B cell (primary cell): ENCODE data around the gene IL31. TPM values are rescaled to one million over a fixed set of nuclear protein-coding genes. Genes with fewer than 3 reads are reported as not detected.
"Not testable (repeated sequence)": the region's sequence is repeated elsewhere in the genome, so short reads cannot be mapped to it uniquely, and the experiment has no call there.

ENCODE experiments used
- ATAC-seq: fragments of 200-7000 bp; cut with Tn5 transposase; one replicate; pipeline ENCODE4 v1.10.0; 2021; ENCODE audit warnings: low read depth, mild to moderate bottlenecking, moderate number of reproducible peaks, moderate library complexity
- CTCF ChIA-PET: fragments of 350-600 bp; sonication (Branson Sonifier 250); formaldehyde crosslinking; loops from one replicate; lab custom pipeline; 2021; ENCODE audit warnings: antibody characterized with exemption, inconsistent platforms; lab: Charles Lee
- POLR2A ChIA-PET: fragments of 350-600 bp; sonication (Branson Sonifier 250); formaldehyde crosslinking; loops from one replicate; lab custom pipeline; 2021; ENCODE audit warnings: antibody characterized with exemption; lab: Charles Lee
- DNase-seq: peaks from one replicate; pipeline ENCODE4 v3.0.0; 2013
- H2AFZ ChIP-seq: 2 replicates; pipeline ENCODE4 v1.6.1; 2012; ENCODE audit warnings: mild to moderate bottlenecking, low read depth, low read length; ENCODE audit not compliant: insufficient read depth, poor library complexity, severe bottlenecking
- H3K27ac ChIP-seq, 2 donors: 1 replicate in 1 of 2; 2 replicates in 1 of 2; pipeline ENCODE4 v1.5.1; 2012 to 2013; ENCODE audit warnings: low read length in 2 of 2, mild to moderate bottlenecking in 2 of 2, moderate library complexity in 1 of 2
- H3K27me3 ChIP-seq, 4 experiments: fragments of 200-600 bp in 1 of 4; sonication (generic) in 1 of 4; replicated peaks in 1 of 4; 1 replicate in 2 of 4; 2 replicates in 2 of 4; pipeline versions ENCODE4 v1.6.1 to v1.7.0; 2013 to 2016; ENCODE audit warnings: low read length in 3 of 4, mild to moderate bottlenecking in 2 of 4, mixed read lengths in 1 of 4, moderate library complexity in 1 of 4; ENCODE audit not compliant: insufficient read depth in 4 of 4, control insufficient read depth in 3 of 4; ENCODE audit errors: control extremely low read depth in 1 of 4
- H3K36me3 ChIP-seq, 2 experiments: replicated peaks in 1 of 2; 1 replicate in 1 of 2; 2 replicates in 1 of 2; pipeline versions ENCODE4 v1.6.1 to v1.7.1; 2013; ENCODE audit warnings: low read length in 1 of 2; ENCODE audit not compliant: insufficient read depth in 2 of 2, control insufficient read depth in 1 of 2; ENCODE audit errors: control extremely low read depth in 1 of 2, extremely low read depth in 1 of 2
- H3K4me1 ChIP-seq, 2 donors: fragments of 200-600 bp in 1 of 2; sonication (generic) in 1 of 2; 1 replicate in 1 of 2; 2 replicates in 1 of 2; pipeline versions ENCODE4 v1.5.1 to v1.6.1; 2013 to 2017; ENCODE audit warnings: low read length in 2 of 2; ENCODE audit not compliant: control insufficient read depth in 2 of 2, insufficient read depth in 2 of 2
- H3K4me2 ChIP-seq: replicated peaks from 2 replicates; pipeline ENCODE3; 2012; ENCODE audit warnings: mild to moderate bottlenecking, low read depth, low read length; ENCODE audit not compliant: poor library complexity, severe bottlenecking
- H3K4me3 ChIP-seq, 5 experiments: fragments of 200-600 bp in 1 of 5; sonication (generic) in 1 of 5; 1 replicate in 3 of 5; 2 replicates in 2 of 5; pipeline versions ENCODE4 v1.5.1 to v1.7.0; 2011 to 2016; ENCODE audit warnings: low read length in 4 of 5, mild to moderate bottlenecking in 4 of 5, low read depth in 2 of 5, control low read depth in 1 of 5, moderate library complexity in 1 of 5; ENCODE audit not compliant: insufficient read depth in 1 of 5; ENCODE audit errors: control extremely low read depth in 1 of 5, extremely low read depth in 1 of 5
- H3K79me2 ChIP-seq: fragments of 200-600 bp; sonication (generic); one replicate; pipeline ENCODE4 v1.6.0; 2016; ENCODE audit warnings: low read length; ENCODE audit not compliant: control insufficient read depth, insufficient read depth
- H3K9ac ChIP-seq: fragments of 200-600 bp; sonication (generic); 2 replicates; pipeline ENCODE4 v1.6.1; 2017; ENCODE audit warnings: mild to moderate bottlenecking, low read length, moderate library complexity
- H3K9me3 ChIP-seq, 3 donors: one replicate each; pipeline versions ENCODE4 v1.6.1 to v1.7.1; 2013; ENCODE audit warnings: low read length in 2 of 3; ENCODE audit not compliant: control insufficient read depth in 2 of 3, insufficient read depth in 1 of 3; ENCODE audit errors: control extremely low read depth in 1 of 3
- H4K20me1 ChIP-seq: 2 replicates; pipeline ENCODE4 v1.6.0; 2012; ENCODE audit warnings: mild to moderate bottlenecking, low read length; ENCODE audit not compliant: insufficient read depth, control insufficient read depth, poor library complexity, severe bottlenecking
- H3K27ac Mint-ChIP-seq: one replicate; pipeline ENCODE4 v1.8.0; 2021; ENCODE audit warnings: mixed read lengths
- H3K27me3 Mint-ChIP-seq: one replicate; pipeline ENCODE4 v1.8.0; 2021; ENCODE audit warnings: mixed read lengths
- H3K4me1 Mint-ChIP-seq: one replicate; pipeline ENCODE4 v1.8.0; 2021; ENCODE audit warnings: mixed read lengths
- H3K4me3 Mint-ChIP-seq: one replicate; pipeline ENCODE4 v1.8.0; 2021; ENCODE audit warnings: mixed read lengths
- H3K9me3 Mint-ChIP-seq: one replicate; pipeline ENCODE4 v1.8.0; 2022; ENCODE audit warnings: mixed read lengths; ENCODE audit not compliant: insufficient read depth
- CTCF ChIP-seq: fragments of 200-600 bp; IDR thresholded peaks from one replicate; pipeline ENCODE4 v1.8.0; 2022; ENCODE audit warnings: antibody characterized with exemption, mild to moderate bottlenecking
- EZH2 ChIP-seq: IDR thresholded peaks from 2 replicates; pipeline ENCODE4 v1.6.1; 2012; ENCODE audit warnings: borderline replicate concordance, low read depth, mild to moderate bottlenecking, moderate library complexity, low read length; ENCODE audit not compliant: insufficient read depth, poor library complexity, severe bottlenecking
- WGBS: methylation state at CpG from one replicate; pipeline ENCODE4 v1.1.5; 2013; ENCODE audit warnings: missing lambda C conversion rate; ENCODE audit not compliant: insufficient coverage; 5-methylcytosine and 5-hydroxymethylcytosine counted together
- intact Hi-C: fragments of 100-400 bp; cut with micrococcal nuclease; formaldehyde crosslinking; loops from one replicate; pipeline ENCODE4 v1.10.0; 2022
- polyA plus RNA-seq: library from polyadenylated mRNA; depleted of rRNA; stranded (reverse); fragments of >200 nt; gene quantifications from 2 replicates; pipeline ENCODE4 v1.2.3, GENCODE V29; 2012
- total RNA-seq, 2 donors: library from RNA; stranded (reverse); fragments of 120-200 nt in 1 of 2; gene quantifications; 1 replicate in 1 of 2; 2 replicates in 1 of 2; pipeline versions ENCODE4 v1.2.3 to v1.2.4, GENCODE V29; 2013 to 2022

Gene IL31
- total and polyA plus RNA-seq, 2 donors (not counting 1 experiment from before 2014, with no cell fraction given) = not detected

- H3K9ac ChIP-seq = peak within 1 kb of the TSS; percentile 63
- DNase-seq = peak; percentile 62
- peak within 1 kb of the TSS; percentile 41 for H3K27ac Mint-ChIP-seq
- H3K36me3 ChIP-seq = peaks cover 0 to 20% of the 10 kb centered on the region in 2 experiments
- peak; percentile 69 for ATAC-seq
- H3K27me3 ChIP-seq = peaks cover 0 to 49% (median 26%) of the 10 kb centered on the region in 4 experiments
- 1% methylated on average over 100 of the region's 104 CpGs for WGBS
- peaks cover 13 to 14% of the 10 kb centered on the region in 2 donors for H3K4me1 ChIP-seq
- POLR2A ChIA-PET = interaction anchor here (0.6 to 1.2 kb wide), 3 partner anchors 10 to 516 kb away, joined by 3 to 4 read pairs (median 3); no protein-coding TSS in a partner anchor
- H3K27ac ChIP-seq = no peak within 1 kb of the TSS
- peaks cover 0 to 13% (median 0%) of the 10 kb centered on the region in 3 donors for H3K9me3 ChIP-seq
- peak within 1 kb of the TSS; percentile 95 for H3K4me2 ChIP-seq
- H3K9me3 Mint-ChIP-seq = no peaks in the 10 kb centered on the region
- H2AFZ ChIP-seq = peak within 1 kb of the TSS; percentile 72
- CTCF ChIA-PET = interaction anchor here (0.7 to 2.1 kb wide), 2 partner anchors 13 to 81 kb away, joined by 3 to 5 read pairs; no protein-coding TSS in a partner anchor
- intact Hi-C loops = no loop called here
- H3K4me3 Mint-ChIP-seq = peak within 1 kb of the TSS; percentile 88
- TF ChIP-seq CTCF (no peak), EZH2 (peak; percentile 11)
- peak within 1 kb of the TSS; percentile 45 to 70 (median 54) for H3K4me3 ChIP-seq
- no peaks in the 10 kb centered on the region for H4K20me1 ChIP-seq
- peaks cover 12% of the 10 kb centered on the region for H3K4me1 Mint-ChIP-seq
- no peaks in the 10 kb centered on the region for H3K79me2 ChIP-seq
- peaks cover 25% of the 10 kb centered on the region for H3K27me3 Mint-ChIP-seq
These were observed 29.5 kb upstream of the IL31 start, which contains the start of gene B3GNT4 for GRCh38 chr12:122203301-122204166. B3GNT4 (plus strand) TSS chr12:122203709; CDS start chr12:122204619, 910 bp downstream.

- H4K20me1 ChIP-seq, H3K27ac ChIP-seq, H3K9me3 Mint-ChIP-seq, intact Hi-C loops, ATAC-seq, DNase-seq, H3K79me2 ChIP-seq: not testable (repeated sequence)
- Histone ChIP-seq H3K9ac (peak overlapping the region; percentile 63), H3K36me3 (peaks cover 0 to 13% of the 10 kb centered on the region in 2 experiments), H2AFZ (peak overlapping the region; percentile 72), H3K4me3 (peak overlapping the region; percentile 45 to 70 (median 54)), H3K4me1 (peaks cover 13 to 14% of the 10 kb centered on the region in 2 donors), H3K4me2 (peak overlapping the region; percentile 95), H3K27me3 (peaks cover 0 to 49% (median 26%) of the 10 kb centered on the region in 4 experiments), H3K9me3 (peaks cover 0 to 13% (median 0%) of the 10 kb centered on the region in 3 donors)
- H3K4me1 Mint-ChIP-seq = peaks cover 12% of the 10 kb centered on the region
- POLR2A ChIA-PET = interaction anchor here (1.2 kb wide), 1 partner anchor 9 kb away, joined by 4 read pairs; no protein-coding TSS in a partner anchor
- WGBS = 65% methylated on average over 14 of the region's 19 CpGs
- H3K27ac Mint-ChIP-seq = peak overlapping the region; percentile 41
- H3K27me3 Mint-ChIP-seq = peaks cover 29% of the 10 kb centered on the region
- CTCF ChIA-PET = interaction anchor here (0.7 to 2.1 kb wide), 2 partner anchors 12 to 81 kb away, joined by 3 to 5 read pairs; no protein-coding TSS in a partner anchor
- peak overlapping the region; percentile 86 for H3K4me3 Mint-ChIP-seq
These were observed 28.8 kb upstream of the IL31 start for GRCh38 chr12:122202811-122203210.
